HG03565 (cell line): Measurements from ENCODE around the gene SKI.

Experiments
- ATAC-seq: cut with Tn5 transposase; IDR thresholded peaks from one replicate; pipeline ENCODE4 v1.9.1; 2021; ENCODE audit warnings: mild to moderate bottlenecking, moderate library complexity; ENCODE audit not compliant: unreplicated experiment

SKI gene

GRCh38 chr1:2274231-2274928, 46.3 kb downstream of the SKI start:
- ATAC-seq = no peak

GRCh38 chr1:2274929-2275475, 46.9 kb downstream of the SKI start:
- ATAC-seq = no peak

- ATAC-seq = no peak
Measured at GRCh38 chr1:2275796-2276536, 47.8 kb downstream of the SKI start.

- no peak for ATAC-seq
Measured at GRCh38 chr1:2276803-2277580, 48.9 kb downstream of the SKI start.

GRCh38 chr1:2277741-2278488, 49.8 kb downstream of the SKI start:
- ATAC-seq = no peak

GRCh38 chr1:2278591-2279209, 50.6 kb downstream of the SKI start:
- no peak for ATAC-seq

GRCh38 chr1:2279210-2279639, 51.1 kb downstream of the SKI start:
- ATAC-seq = no peak

GRCh38 chr1:2279817-2280216, 51.7 kb downstream of the SKI start:
- ATAC-seq = no peak

- no peak for ATAC-seq
Measured at GRCh38 chr1:2282556-2283270, 54.6 kb downstream of the SKI start.

- no peak for ATAC-seq
Measured at GRCh38 chr1:2283371-2283990, 55.4 kb downstream of the SKI start.

GRCh38 chr1:2283991-2284895, 56.1 kb downstream of the SKI start:
- ATAC-seq = no peak

GRCh38 chr1:2284932-2285331, 56.8 kb downstream of the SKI start:
- no peak for ATAC-seq

GRCh38 chr1:2286923-2287322, 58.8 kb downstream of the SKI start:
- no peak for ATAC-seq

- no peak for ATAC-seq
Measured at GRCh38 chr1:2287649-2288048, 59.5 kb downstream of the SKI start.

GRCh38 chr1:2288311-2288710, 60.2 kb downstream of the SKI start:
- ATAC-seq = no peak

- ATAC-seq = no peak
Measured at GRCh38 chr1:2288816-2289536, 60.9 kb downstream of the SKI start.

GRCh38 chr1:2289607-2290006, 61.5 kb downstream of the SKI start:
- no peak for ATAC-seq
